ENCODE data around the gene PODNL1.
A peak's percentile ranks its signal among the peaks of the same experiment; 100 is the strongest.
"Not testable (repeated sequence)": the region's sequence is repeated elsewhere in the genome, so short reads cannot be mapped to it uniquely, and the experiment has no call there.

PODNL1 gene

GRCh38 chr19:13967206-13967605, 29.0 kb upstream of the PODNL1 start:
- H3K27me3 ChIP-seq (ENCODE audit: insufficient read depth, low read length, poor library complexity); H3K4ac ChIP-seq (ENCODE audit: low read depth, low read length); H3K9ac ChIP-seq (ENCODE audit: low read length); H2BK15ac ChIP-seq (replicated peaks; ENCODE audit: low read depth); H3K36me3 ChIP-seq (ENCODE audit: control insufficient read depth, insufficient read depth, low read length); H3K4me2 ChIP-seq (ENCODE audit: low read length); H4K5ac ChIP-seq (ENCODE audit: low read length); H3K27ac ChIP-seq (ENCODE audit: low read depth, low read length); H3K18ac ChIP-seq (ENCODE audit: low read length); DNase-seq; H3K4me1 ChIP-seq (ENCODE audit: control insufficient read depth, low read depth, low read length); H2AK5ac ChIP-seq (ENCODE audit: low read length); H3K56ac ChIP-seq (ENCODE audit: low read length); H3K79me2 ChIP-seq (ENCODE audit: control insufficient read depth, insufficient read depth, low read length); H2BK5ac ChIP-seq (ENCODE audit: low read length); H3K79me1 ChIP-seq (ENCODE audit: low read length); H4K8ac ChIP-seq (ENCODE audit: low read depth, low read length); H3K4me3 ChIP-seq (ENCODE audit: low read length); H2BK120ac ChIP-seq (ENCODE audit: low read depth, low read length); H3K23ac ChIP-seq (ENCODE audit: low read length): not testable (repeated sequence)
- no CpG with 5 or more reads among the region's 8 CpGs for WGBS (ENCODE audit: extremely low coverage, insufficient coverage, low lambda C conversion rate)

GRCh38 chr19:13966684-13967128, 28.5 kb upstream of the PODNL1 start:
- no peak for DNase-seq
- H3K56ac ChIP-seq (ENCODE audit: low read length), result no peak overlapping the region
- H3K79me2 ChIP-seq (ENCODE audit: control insufficient read depth, insufficient read depth, low read length), result no peaks in the 10 kb centered on the region
- no peak overlapping the region for H2BK120ac ChIP-seq (ENCODE audit: low read depth, low read length)
- no peak overlapping the region for H3K23ac ChIP-seq (ENCODE audit: low read length)
- H3K79me1 ChIP-seq (ENCODE audit: low read length), result no peaks in the 10 kb centered on the region
- no peaks in the 10 kb centered on the region for H3K27me3 ChIP-seq (ENCODE audit: insufficient read depth, low read length, poor library complexity)
- H3K27ac ChIP-seq (ENCODE audit: low read depth, low read length), result no peak overlapping the region
- H3K4ac ChIP-seq (ENCODE audit: low read depth, low read length), result no peak overlapping the region
- H4K8ac ChIP-seq (ENCODE audit: low read depth, low read length), result no peak overlapping the region
- WGBS (ENCODE audit: extremely low coverage, insufficient coverage, low lambda C conversion rate), result no CpG with 5 or more reads among the region's 14 CpGs
- H3K4me3 ChIP-seq (ENCODE audit: low read length), result no peak overlapping the region
- peaks cover 6% of the 10 kb centered on the region for H3K36me3 ChIP-seq (ENCODE audit: control insufficient read depth, insufficient read depth, low read length)
- no peak overlapping the region for H3K18ac ChIP-seq (ENCODE audit: low read length)
- no peak overlapping the region for H4K5ac ChIP-seq (ENCODE audit: low read length)
- H3K4me2 ChIP-seq (ENCODE audit: low read length), result no peak overlapping the region
- H3K9ac ChIP-seq (ENCODE audit: low read length), result no peak overlapping the region
- no peak overlapping the region for H2BK15ac ChIP-seq (replicated peaks; ENCODE audit: low read depth)
- no peak overlapping the region for H2AK5ac ChIP-seq (ENCODE audit: low read length)
- H3K4me1 ChIP-seq (ENCODE audit: control insufficient read depth, low read depth, low read length), result no peaks in the 10 kb centered on the region
- no peak overlapping the region for H2BK5ac ChIP-seq (ENCODE audit: low read length)

GRCh38 chr19:13965926-13966683, 27.9 kb upstream of the PODNL1 start:
- Histone ChIP-seq H4K8ac (ENCODE audit: low read depth, low read length) (no peak overlapping the region), H3K4me1 (ENCODE audit: control insufficient read depth, low read depth, low read length) (no peaks in the 10 kb centered on the region), H3K9ac (ENCODE audit: low read length) (no peak overlapping the region), H3K4me2 (ENCODE audit: low read length) (no peak overlapping the region), H3K4ac (ENCODE audit: low read depth, low read length) (no peak overlapping the region), H3K27me3 (ENCODE audit: insufficient read depth, low read length, poor library complexity) (no peaks in the 10 kb centered on the region), H3K4me3 (ENCODE audit: low read length) (no peak overlapping the region), H3K56ac (ENCODE audit: low read length) (no peak overlapping the region), H2BK120ac (ENCODE audit: low read depth, low read length) (no peak overlapping the region), H2AK5ac (ENCODE audit: low read length) (no peak overlapping the region), H3K36me3 (ENCODE audit: control insufficient read depth, insufficient read depth, low read length) (peaks cover 6% of the 10 kb centered on the region), H2BK15ac (replicated peaks; ENCODE audit: low read depth) (no peak overlapping the region), H3K79me2 (ENCODE audit: control insufficient read depth, insufficient read depth, low read length) (no peaks in the 10 kb centered on the region), H2BK5ac (ENCODE audit: low read length) (no peak overlapping the region), H3K27ac (ENCODE audit: low read depth, low read length) (no peak overlapping the region), H3K23ac (ENCODE audit: low read length) (no peak overlapping the region), H3K18ac (ENCODE audit: low read length) (no peak overlapping the region), H3K79me1 (ENCODE audit: low read length) (no peaks in the 10 kb centered on the region), H4K5ac (ENCODE audit: low read length) (no peak overlapping the region)
- DNase-seq, result peak; percentile 25
- no CpG with 5 or more reads among the region's 20 CpGs for WGBS (ENCODE audit: extremely low coverage, insufficient coverage, low lambda C conversion rate)

GRCh38 chr19:13965377-13965896, 27.2 kb upstream of the PODNL1 start:
- no peak overlapping the region for H3K23ac ChIP-seq (ENCODE audit: low read length)
- no peak overlapping the region for H3K18ac ChIP-seq (ENCODE audit: low read length)
- H3K79me1 ChIP-seq (ENCODE audit: low read length), result no peaks in the 10 kb centered on the region
- H3K27me3 ChIP-seq (ENCODE audit: insufficient read depth, low read length, poor library complexity), result no peaks in the 10 kb centered on the region
- H2BK120ac ChIP-seq (ENCODE audit: low read depth, low read length), result no peak overlapping the region
- H2BK15ac ChIP-seq (replicated peaks; ENCODE audit: low read depth), result no peak overlapping the region
- DNase-seq, result no peak
- no peak overlapping the region for H3K4ac ChIP-seq (ENCODE audit: low read depth, low read length)
- H3K36me3 ChIP-seq (ENCODE audit: control insufficient read depth, insufficient read depth, low read length), result peaks cover 6% of the 10 kb centered on the region
- H4K8ac ChIP-seq (ENCODE audit: low read depth, low read length), result no peak overlapping the region
- H3K79me2 ChIP-seq (ENCODE audit: control insufficient read depth, insufficient read depth, low read length), result no peaks in the 10 kb centered on the region
- H4K5ac ChIP-seq (ENCODE audit: low read length), result no peak overlapping the region
- WGBS (ENCODE audit: extremely low coverage, insufficient coverage, low lambda C conversion rate), result no CpG with 5 or more reads among the region's 24 CpGs
- H3K4me1 ChIP-seq (ENCODE audit: control insufficient read depth, low read depth, low read length), result no peaks in the 10 kb centered on the region
- H3K56ac ChIP-seq (ENCODE audit: low read length), result no peak overlapping the region
- H3K27ac ChIP-seq (ENCODE audit: low read depth, low read length), result no peak overlapping the region
- H2AK5ac ChIP-seq (ENCODE audit: low read length), result no peak overlapping the region
- no peak overlapping the region for H2BK5ac ChIP-seq (ENCODE audit: low read length)
- no peak overlapping the region for H3K4me3 ChIP-seq (ENCODE audit: low read length)
- no peak overlapping the region for H3K9ac ChIP-seq (ENCODE audit: low read length)
- no peak overlapping the region for H3K4me2 ChIP-seq (ENCODE audit: low read length)

GRCh38 chr19:13964776-13965175, 26.6 kb upstream of the PODNL1 start:
- Histone ChIP-seq H3K27me3 (ENCODE audit: insufficient read depth, low read length, poor library complexity) (no peaks in the 10 kb centered on the region), H4K8ac (ENCODE audit: low read depth, low read length) (no peak overlapping the region), H4K5ac (ENCODE audit: low read length) (no peak overlapping the region), H3K56ac (ENCODE audit: low read length) (no peak overlapping the region), H3K4me2 (ENCODE audit: low read length) (no peak overlapping the region), H3K9ac (ENCODE audit: low read length) (no peak overlapping the region), H3K27ac (ENCODE audit: low read depth, low read length) (no peak overlapping the region), H3K4ac (ENCODE audit: low read depth, low read length) (no peak overlapping the region), H3K4me3 (ENCODE audit: low read length) (no peak overlapping the region), H3K23ac (ENCODE audit: low read length) (no peak overlapping the region), H3K79me1 (ENCODE audit: low read length) (no peaks in the 10 kb centered on the region), H2AK5ac (ENCODE audit: low read length) (no peak overlapping the region), H2BK120ac (ENCODE audit: low read depth, low read length) (no peak overlapping the region), H3K4me1 (ENCODE audit: control insufficient read depth, low read depth, low read length) (no peaks in the 10 kb centered on the region), H3K36me3 (ENCODE audit: control insufficient read depth, insufficient read depth, low read length) (peaks cover 5% of the 10 kb centered on the region), H3K18ac (ENCODE audit: low read length) (no peak overlapping the region), H3K79me2 (ENCODE audit: control insufficient read depth, insufficient read depth, low read length) (no peaks in the 10 kb centered on the region), H2BK15ac (replicated peaks; ENCODE audit: low read depth) (no peak overlapping the region), H2BK5ac (ENCODE audit: low read length) (no peak overlapping the region)
- no CpG with 5 or more reads among the region's 5 CpGs for WGBS (ENCODE audit: extremely low coverage, insufficient coverage, low lambda C conversion rate)
- no peak for DNase-seq
